Fibroblast of skin of scalp (primary cell): ENCODE measurements around the gene ZBTB21.

Experiments used
- DNase-seq: peaks from one replicate; pipeline ENCODE4 v3.0.0-alpha.2; 2013

The ZBTB21 gene

GRCh38 chr21:42039911-42040351, 29.8 kb upstream of the ZBTB21 start:
- DNase-seq = peak; percentile 95

GRCh38 chr21:42039470-42039901, 29.3 kb upstream of the ZBTB21 start:
- DNase-seq = no peak

DNA sequence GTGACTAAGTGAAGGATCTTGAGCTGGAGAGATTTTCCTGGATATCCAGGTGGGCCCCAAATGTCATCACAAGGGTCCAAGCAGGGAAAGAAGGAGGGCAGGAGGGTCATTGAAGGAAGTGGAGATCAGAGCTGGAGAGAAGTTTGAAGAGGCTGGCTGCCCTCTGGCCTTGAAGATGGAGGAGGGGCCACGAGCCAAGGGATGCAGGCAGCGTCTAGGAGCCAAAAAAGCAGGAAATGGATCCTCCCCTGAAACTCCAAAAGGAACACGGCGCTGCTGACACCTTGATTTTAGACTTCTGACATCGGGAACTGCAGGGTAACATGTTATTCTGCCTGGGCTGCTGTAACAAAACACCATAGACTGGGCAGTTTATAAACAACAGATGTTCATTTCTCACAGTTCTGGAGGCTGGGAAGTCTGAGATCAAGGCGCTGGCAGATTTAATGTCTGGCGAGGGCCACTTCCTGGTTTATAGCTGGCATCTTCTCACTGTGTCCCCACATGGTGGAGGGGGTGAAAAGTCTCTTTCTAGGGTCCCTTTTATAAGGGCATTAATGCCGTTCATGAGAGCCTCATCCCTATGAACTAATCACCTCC, 28.8 kb upstream of the ZBTB21 start:
- peak; percentile 52 for DNase-seq

GRCh38 chr21:42038393-42038792, 28.2 kb upstream of the ZBTB21 start:
- no peak for DNase-seq

DNA sequence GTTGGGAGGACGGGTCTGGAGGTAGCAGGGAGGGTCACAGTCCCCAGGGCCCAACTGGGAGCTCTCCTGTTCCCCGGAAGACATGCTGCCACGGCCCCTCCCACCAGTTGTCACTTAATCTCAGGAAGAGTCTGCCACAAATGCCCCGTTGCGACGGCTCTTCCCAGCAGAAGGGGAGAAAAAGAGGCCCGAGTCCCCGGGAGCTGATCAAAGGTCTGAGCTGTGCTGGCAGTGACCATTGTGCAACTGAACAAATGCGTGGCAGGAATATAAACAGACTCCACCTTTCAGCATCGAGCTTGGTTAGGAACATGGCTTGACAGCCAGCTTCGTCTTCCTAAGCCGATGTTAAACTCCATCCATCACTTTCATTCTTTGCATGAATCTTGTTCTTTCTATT, 27.8 kb upstream of the ZBTB21 start:
- no peak for DNase-seq

GRCh38 chr21:42037516-42037915, 27.4 kb upstream of the ZBTB21 start:
- no peak for DNase-seq

DNA sequence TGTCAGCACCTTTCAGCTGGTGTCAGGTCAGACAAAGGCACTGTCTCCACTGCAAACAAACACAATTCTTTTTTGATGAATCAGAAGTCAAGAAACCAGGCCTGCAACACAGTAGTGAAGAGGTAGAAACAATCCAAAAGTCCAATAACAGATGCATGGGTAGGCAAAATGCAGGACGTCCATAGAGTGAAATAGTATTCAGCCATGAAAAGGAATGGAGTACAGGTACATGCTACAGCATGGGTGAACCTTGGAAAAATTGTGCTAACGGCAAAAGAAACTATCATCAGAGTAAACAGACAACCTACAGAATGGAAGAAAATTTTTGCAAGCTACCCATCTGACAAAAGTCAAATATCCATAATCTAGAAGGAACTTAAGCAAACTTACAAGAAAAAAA, 26.2 kb upstream of the ZBTB21 start:
- DNase-seq = no peak

DNA sequence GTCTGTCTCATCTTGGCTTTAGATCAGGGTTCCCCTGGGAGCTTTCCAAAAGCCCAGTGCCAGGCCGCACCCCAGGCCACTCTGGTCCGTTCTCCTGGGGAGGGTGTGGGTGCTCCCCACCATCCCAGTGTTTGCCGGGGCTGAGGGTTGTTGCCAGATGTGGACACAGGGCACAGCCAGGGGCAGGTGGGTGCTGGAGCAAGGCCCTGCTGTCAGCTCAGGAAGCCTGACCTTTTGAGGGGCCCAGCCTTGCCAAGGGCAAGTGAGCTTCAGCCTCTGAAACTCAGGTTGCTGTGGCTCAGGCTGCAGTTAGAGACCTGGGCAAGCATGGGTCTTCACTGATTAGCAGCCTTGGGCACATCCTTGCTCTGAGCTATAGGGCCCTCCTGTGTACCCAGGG, 22.8 kb upstream of the ZBTB21 start:
- DNase-seq = no peak

GRCh38 chr21:42032266-42032665, 22.1 kb upstream of the ZBTB21 start:
- DNase-seq = no peak

- no peak for DNase-seq
These were observed 21.7 kb upstream of the ZBTB21 start for GRCh38 chr21:42031816-42032215.

- DNase-seq = no peak
These were observed 21.1 kb upstream of the ZBTB21 start for GRCh38 chr21:42031241-42031640.

DNA sequence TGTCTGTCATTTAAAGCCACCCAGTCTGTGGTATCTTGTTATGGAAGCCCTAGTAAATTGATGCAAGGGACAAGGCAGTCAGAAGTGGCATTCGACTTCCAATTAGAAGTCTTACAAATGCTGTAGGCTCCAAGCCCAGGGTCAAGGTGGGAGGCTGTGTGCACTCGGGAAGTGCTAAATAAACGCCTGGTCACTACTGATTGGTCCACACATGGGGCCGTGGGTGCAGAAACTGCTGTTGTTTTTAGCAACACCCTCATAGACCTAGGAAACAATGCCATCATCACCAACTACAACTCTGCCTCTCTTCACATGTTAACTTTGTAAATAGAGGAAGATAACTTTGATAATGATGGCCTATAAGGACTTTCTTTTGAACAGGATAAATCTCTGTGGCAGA, 20.2 kb upstream of the ZBTB21 start:
- no peak for DNase-seq

GRCh38 chr21:42028766-42029425, 18.7 kb upstream of the ZBTB21 start:
- no peak for DNase-seq

- no peak for DNase-seq
These were observed 17.9 kb upstream of the ZBTB21 start for GRCh38 chr21:42027822-42028765.

DNA sequence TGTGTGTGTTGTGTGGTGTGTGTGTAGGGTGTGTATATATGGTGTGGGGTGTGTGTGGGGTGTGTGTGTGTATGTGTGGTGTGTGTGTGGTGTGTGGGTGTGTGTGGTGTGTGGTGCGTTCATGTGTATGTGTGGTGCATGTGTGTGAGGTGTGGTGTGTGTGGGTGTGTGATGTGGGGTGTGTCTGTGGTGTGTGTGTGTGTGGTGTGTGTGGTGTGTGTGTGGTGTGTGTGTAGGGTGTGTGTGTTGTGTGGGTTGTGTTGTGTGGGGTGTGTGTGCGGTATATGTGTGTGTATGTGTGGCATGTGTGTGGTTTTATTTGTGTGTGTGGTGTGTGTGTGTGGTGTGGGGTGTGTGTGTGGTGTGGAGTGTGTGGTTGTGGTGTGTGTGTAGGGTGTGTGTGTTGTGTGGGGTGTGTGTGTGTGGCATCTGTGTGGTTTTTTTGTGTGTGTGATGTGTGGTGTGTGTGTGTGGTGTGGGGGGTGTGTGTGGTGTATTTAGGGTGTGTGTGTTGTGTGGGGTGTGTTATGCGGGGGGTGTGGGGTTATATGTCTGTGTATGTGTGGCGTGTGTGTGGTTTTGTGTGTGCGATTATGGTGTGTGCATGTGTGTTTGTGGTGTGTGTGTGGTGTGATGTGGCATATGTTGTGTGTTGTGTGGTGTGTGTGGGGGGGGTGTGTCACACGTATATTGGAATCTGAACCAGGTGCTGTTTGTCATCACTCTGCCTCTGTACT, 17.1 kb upstream of the ZBTB21 start:
- no peak for DNase-seq

- DNase-seq = no peak
These were observed 15.9 kb upstream of the ZBTB21 start for GRCh38 chr21:42026082-42026435.

DNA sequence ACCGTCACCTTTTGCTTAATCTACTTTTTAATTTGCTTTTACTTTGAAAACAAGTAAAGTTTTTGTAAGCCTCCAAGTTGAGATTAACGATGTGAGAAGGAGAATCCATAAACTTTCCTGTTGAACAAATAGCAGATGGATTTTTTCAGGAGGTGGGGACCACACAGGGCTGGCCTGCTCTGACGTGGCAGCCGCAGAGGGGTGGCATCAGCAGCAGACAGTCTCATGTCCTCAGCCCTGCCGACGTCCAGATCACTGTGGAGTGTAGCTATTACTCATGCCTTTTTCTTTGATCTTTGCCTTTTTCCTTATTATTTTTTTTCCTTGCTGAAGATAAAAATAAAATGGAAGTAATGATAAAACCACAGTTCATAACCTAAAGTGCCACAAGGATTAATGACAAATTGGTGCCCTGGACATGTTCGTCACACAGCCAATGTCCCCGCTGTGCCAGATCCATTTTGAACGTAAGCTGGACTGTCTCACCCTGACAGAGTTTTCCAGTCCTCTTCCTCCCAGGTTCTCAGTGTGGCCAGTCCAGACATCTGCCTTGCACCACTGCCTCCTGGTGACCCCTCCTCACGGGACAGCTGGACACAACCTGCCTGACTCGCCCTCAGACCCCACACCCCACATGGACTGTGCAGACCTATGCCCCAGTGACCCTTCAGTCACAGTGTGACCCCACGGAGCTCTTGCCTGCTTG, 15.4 kb upstream of the ZBTB21 start:
- peak; percentile 61 for DNase-seq

- DNase-seq = no peak
These were observed 12.7 kb upstream of the ZBTB21 start for GRCh38 chr21:42022906-42023305.

DNA sequence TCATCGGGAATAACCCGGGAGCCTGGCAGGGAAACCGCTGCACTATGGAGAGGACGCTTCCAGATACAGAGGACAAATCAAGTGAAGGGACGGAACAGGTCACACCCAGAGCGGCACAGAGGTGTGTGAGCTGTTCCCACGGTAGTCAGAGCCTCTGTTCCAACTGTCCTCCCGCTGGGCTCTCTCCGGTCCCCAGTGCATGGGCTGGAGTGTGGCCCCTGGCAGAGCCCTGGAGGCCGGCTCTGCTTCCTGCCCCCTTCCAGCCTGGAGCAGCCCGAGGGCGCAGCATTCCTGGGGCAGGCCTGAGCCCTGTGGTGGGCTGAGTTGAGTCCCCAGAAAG, 11.9 kb upstream of the ZBTB21 start:
- no peak for DNase-seq

DNA sequence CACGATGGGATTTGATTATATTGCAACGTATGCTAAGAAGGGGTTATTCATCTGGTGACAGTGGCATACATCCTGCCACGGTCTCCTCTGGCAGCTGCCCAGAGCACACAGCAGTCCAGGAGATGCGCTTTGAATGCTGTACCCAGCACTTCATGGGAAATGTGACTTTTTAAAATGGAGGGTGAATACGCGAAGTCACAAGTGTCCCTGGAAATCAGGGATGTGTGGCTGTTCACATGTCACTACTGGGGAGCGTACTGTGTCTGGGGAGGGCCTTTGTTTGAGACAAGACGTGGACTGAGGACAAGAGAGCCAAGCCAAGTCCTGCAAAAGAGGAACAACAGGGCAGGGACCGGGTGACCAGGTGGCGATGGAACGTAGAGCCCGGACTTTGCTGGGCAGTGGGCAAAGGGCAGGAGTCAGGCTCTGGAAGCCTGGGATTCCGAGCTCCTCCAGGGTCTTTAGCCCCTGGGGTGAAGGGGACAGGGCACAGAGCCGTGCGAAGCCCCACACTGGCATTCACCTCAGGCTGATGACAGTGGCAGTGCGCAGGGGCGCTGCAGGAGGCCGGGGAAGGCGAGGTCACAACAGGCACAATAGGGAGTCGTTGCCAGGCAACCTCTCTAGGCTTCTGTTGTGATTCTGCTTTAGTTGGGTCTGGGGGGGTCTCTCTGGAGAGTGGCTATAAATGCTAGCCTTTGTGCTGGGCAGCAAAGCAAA, 11.4 kb upstream of the ZBTB21 start:
- peak; percentile 41 for DNase-seq

DNA sequence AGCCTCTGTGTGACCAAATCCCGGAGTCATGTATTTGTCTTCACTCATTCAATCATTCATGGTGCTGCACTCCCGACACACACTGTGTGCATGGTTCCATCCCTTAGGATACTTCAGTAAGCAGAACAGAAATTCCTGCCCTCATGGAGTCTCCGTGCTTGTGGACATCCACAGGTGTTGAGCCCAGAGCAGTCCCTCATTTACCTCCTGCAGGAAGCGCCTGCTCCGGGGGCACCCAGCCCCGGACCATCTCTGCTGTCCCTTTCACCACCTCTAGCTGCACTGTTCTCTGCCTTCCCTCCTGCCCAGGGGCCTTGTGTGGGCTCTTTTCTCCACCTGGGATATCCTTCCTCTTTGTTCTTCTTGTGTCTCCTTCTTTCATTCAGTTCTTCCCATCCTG, 9.5 kb upstream of the ZBTB21 start:
- no peak for DNase-seq
